OCI-LY3 (cell line): Measurements from ENCODE around the gene FAM53B.

Experiments used
- CTCF ChIP-seq: fragments of 200-600, 300-600 bp; sonication (generic); IDR thresholded peaks from 2 replicates; pipeline ENCODE4 v1.5.1; 2014; ENCODE audit warnings: antibody characterized with exemption, low read length, low read depth
- EZH2phosphoT487 ChIP-seq: fragments of 200-600 bp; shearing (Covaris generic); IDR thresholded peaks from 2 replicates; pipeline ENCODE4 v1.6.1; 2018; ENCODE audit warnings: antibody characterized with exemption, mixed run types, low read depth

DNA sequence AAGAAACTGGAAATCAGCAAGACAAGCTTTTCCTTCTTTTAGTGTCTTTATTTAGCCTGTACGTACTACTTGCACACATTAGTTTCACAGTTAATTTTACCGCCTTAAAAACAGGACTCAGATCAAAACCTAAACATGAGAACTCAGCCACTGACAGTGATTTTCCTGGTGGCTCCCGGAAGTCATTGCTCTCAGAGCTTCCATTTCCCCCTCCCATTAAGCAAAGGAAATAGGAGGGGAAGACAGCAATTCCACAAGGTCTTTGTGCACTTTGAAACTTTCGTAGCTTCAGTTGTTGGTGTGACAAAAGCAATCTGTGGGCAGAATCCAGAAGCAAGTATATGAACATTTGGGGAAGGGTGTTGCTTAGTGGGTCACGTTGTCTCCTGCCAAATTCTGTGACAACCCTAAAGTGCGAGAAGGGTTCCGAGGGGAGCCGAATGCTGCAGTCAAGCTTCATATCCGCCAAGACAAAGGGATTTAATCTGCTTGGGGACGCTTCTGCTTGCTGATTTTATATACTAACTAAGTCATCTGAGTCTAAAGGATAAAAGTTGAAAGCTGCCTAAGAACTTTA, 30.4 kb downstream of the FAM53B start:
- no peak for TF ChIP-seq CTCF
- TF ChIP-seq EZH2phosphoT487 = no peak
